ENCODE data around the gene ANXA2R.
"Not testable (repeated sequence)": the region's sequence is repeated elsewhere in the genome, so short reads cannot be mapped to it uniquely, and the experiment has no call there.

ANXA2R gene, protein sequence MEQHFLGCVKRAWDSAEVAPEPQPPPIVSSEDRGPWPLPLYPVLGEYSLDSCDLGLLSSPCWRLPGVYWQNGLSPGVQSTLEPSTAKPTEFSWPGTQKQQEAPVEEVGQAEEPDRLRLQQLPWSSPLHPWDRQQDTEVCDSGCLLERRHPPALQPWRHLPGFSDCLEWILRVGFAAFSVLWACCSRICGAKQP

DNA sequence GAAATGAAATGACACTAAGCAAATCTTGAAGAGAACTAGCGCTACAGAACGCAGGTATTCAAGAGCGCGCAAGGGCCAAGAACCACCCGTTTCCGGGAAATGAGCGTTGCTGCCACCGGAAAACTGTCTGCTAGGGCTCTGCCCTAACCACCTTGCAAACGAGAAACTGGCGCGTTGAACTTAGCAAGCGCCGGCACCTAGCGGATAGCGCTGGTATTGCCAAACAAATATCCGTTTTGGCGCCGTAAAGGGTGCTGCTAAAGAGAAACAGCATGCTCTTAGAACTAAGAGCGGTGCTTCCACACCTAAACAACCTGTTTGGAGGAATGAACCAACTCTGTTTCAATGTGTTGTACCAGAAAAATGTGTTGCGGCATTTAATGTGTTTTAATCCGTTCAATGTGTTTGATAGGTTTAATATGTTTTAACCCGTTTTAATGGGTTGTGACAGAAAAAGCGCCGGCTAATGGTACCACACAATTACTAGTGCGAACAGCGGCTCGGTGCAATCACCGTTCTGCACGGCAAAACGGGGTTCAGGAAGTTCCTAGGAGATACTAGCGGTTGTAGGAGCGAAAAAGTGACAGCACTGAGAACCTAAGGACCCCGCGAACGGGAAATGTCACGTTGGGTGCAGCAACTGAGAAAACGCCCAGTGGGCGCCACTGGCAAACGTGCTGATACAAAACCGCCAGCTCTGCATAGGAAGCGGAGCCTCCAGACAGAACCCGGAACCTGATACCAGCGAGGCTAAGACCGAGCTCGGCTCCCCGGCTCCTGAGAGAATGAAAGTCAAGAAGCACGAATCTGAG lies at the start of gene ANXA2R:
Gene ANXA2R, minus strand, starts transcription at position 33 of the 812 bp plus-strand sequence. CDS start 273 bp downstream, outside the sequence.
- peak; percentile 88 to 89 for DNase-seq

DNA sequence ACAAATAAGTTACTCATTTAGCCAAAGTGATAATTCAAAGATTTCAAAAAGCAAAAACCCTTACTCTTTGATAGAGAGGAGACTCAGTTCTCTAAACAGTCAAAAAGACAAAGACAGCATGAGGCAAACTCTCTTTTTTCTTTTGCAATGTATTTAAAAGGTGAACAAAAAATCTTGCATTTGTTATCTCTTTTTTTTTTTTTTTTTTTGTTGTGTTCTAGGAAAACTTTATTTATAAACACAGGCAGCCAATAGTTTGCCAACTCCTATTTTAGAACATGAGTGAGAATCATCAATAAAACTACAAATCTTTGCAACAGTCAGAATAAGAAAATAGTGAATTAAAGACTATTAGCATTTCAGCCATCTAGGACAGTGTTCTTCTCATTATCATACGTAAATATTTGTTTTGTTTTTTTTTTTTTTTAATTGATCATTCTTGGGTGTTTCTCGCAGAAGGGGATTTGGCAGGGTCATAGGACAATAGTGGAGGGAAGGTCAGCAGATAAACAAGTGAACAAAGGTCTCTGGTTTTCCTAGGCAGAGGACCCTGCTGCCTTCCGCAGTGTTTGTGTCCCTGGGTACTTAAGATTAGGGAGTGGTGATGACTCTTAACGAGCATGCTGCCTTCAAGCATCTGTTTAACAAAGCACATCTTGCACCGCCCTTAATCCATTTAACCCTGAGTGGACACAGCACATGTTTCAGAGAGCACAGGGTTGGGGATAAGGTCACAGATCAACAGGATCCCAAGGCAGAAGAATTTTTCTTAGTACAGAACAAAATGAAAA lies 46.2 kb upstream of the ANXA2R start:
- DNase-seq, result not testable (repeated sequence)

DNA sequence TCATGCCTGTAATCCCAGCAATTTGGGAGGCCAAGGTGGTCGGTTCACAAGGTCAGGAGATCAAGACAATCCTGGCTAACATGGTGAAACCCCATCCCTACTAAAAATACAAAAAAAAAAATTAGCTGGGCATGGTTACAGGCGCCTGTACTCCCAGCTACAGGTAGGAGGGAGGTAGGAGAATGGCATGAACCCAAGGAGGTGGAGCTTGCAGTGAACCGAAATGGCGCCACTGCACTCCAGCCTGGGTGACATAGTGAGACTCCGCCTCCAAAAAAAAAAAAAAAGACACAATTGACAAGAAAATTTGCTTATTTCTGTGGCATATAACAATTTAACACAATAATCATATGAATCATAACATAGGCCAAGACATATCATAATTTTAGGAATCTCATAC lies 45.3 kb upstream of the ANXA2R start:
- no peak for DNase-seq

DNA sequence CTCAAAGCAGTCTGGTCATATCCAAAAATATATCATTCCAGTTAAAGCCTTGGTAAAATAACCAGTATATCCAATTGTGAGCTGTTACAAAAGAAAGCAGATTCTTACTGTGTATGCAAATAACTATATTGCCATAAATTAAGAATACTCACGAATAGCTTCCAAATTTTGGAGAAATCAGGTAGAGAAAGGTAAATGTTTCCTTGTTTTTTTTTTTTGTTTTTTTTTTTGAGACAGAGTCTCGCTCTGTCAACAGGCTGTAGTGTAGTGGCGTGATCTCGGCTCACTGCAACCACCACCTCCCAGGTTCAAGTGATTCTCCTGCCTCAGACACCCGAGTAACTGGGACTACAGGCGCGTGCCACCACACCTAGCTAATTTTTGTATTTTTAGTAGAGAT lies 44.3 kb upstream of the ANXA2R start:
- not testable (repeated sequence) for DNase-seq

DNA sequence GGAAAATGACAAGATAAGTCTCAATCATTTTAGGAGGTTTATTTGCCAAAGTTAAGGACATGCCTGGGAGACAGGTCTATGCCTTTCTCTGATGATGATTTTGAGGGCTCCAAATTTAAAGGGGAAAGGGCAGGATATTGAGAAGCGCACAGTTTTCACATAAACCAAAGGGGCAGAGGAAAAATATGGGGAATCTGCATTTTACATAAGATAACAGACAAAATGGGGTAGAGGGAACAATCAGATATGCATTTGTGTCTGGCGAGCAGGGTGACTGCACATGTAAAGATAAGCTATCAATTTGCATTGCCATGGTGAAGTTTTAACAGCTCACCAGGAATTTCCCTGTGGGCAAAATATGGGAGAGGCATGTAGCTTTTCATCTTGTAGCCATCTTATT lies 41.2 kb upstream of the ANXA2R start:
- DNase-seq, result not testable (repeated sequence)

DNA sequence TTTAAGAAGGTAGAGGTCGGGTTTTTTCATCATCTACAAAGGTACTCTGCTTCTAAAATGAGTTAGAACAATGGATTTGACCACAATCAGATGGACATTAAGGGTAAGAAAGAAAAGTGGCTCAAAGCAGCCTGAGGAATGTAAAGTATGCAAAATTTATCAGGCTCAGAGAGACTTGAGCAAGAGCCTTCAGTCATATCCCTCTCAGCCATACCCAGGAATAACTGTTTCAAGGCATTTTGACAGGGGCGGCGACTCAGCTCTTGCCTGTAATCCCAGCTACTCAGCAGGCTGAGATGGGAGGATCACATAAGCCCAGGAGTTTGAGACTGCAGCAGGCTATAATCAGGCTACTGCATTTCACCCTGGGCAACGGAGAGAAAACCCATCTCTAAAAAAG lies 38.8 kb upstream of the ANXA2R start:
- no peak for DNase-seq

DNA sequence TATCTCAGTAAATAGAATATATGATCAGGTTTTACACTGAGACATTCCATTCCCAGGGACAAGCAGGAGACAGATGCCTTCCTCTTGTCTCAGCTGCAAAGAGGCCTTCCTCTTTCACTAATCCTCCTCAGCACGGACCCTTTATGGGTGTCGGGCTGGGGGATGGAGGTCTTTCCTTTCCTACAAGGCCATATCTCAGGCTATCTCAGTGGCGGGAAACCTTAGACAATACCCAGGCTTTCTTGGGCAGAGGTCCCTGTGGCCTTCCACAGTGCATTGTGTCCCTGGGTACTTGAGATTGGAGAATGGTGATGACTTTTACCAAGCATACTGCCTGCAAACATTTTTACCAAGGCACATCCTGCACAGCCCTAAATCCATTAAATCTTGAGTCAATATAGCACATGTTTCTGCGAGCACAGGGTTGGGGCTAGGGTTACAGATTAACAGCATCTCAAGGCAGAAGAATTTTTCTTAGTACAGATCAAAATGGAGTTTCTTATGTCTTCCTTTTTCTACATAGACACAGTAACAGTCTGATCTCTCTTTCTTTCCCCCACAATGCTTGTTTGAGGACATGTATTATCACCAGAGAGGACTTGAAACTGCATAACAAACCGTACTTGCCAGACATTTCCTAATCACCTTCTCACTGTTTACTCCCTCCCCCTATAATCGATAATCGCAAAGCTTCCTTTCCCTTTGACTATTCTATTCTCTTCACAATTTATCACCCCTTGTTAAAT lies 37.5 kb upstream of the ANXA2R start:
- not testable (repeated sequence) for DNase-seq

DNA sequence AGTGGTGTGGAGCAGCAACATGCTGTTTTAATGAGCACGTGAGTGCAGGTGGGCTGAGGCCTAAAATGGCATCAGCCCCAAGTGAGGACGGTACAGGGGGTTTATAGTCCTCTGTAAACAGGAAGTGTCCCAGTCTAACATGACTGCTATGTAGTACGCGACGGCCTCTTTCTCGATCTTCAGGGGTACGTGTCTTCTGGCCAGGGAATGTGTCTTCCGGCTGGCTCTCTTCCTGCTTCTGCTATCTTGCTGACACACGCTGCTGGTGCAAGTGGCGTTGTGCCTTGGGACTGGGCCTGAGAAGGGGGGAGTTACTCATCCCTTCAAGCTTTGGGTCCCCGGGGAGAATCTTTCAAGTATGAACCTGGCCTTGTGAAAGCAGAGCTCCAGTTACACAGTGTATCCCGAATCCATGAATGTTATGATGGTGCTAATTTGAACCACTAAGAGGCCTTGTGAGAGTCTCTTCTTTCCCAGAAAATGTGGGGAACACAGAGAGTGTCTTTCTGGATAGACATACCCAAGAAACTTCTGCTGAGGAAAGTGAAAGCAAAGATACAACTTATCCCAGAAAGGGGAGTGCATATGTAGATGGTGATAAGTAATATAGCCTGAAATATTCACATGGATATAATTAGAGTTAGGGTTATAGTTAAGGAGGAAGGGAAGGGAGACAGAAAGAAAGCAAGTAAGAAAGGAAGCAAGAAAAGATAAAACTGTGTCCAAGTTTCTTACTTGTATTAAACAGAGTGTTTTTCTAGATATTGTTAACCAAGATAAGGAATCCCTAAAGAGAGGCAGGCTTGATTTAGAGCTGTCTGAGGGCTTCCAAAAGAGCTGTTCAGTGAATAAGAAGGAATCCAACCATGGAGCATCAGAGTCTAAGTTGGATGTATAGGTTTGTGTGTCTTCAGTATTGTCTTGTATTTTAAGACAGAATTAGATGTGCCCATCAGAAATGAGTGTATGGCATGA lies 35.5 kb upstream of the ANXA2R start:
- no peak for DNase-seq

DNA sequence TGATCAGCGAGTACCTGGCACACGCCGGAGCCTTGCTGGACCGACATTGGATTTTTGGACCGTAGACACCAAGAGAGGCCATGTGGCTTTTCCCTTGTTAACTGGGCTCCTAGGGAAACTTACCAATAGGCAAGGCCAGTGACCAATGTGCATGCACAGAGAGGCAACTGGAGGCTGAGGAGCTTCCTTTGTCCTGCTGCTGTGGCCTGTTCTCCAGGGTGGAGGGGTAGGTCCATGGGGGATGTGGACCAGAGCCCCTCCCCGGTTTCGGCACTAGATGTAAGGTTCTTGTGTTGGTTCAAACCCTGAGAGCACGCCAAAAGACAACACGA lies 34.8 kb upstream of the ANXA2R start:
- no peak for DNase-seq

DNA sequence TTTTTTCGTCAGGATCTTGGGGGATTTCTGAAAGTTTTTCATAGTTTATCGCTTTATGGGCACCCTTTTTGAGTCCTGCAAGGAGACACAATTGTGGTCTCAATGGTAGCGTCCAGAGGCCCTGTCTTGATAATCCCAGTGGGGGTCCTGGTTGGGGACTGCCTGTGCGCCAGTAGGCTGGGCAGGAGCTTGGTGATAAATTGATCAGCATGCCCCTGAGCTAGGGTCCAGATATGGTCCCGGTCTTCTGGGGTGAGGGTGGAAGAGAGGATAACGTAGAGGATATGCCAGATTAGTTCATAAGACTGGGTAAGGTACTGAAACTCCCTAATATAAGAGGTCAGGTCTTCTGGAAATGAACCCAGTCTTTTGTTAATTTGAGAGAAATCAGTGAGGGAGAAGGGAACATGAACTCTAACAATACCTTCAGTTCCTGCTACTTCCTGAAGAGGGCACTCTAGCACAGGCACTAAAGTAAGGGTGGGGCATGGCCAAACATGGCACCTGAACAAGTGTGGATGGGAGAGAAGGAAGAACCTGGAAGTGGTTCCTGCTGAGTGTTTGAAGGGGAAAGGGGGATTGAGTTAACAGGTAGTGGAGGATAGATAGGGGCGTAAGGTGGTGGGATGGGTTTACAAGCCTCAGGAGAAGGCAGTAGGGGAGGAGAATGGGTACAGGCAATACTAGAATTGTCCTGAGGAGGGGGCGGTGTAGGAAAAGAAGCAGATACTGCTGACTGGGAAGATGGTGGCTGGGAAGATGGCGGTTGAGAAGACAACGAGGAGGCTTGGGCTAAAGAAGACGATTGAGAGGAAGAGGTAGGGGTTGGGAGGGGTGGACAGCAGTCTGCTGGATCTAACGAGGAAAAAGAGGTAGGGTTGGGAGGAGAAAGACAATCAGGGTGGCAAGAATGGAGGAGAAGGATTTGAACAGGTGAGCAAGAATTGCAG lies 33.8 kb upstream of the ANXA2R start:
- DNase-seq, result peak; percentile 41 to 61

DNA sequence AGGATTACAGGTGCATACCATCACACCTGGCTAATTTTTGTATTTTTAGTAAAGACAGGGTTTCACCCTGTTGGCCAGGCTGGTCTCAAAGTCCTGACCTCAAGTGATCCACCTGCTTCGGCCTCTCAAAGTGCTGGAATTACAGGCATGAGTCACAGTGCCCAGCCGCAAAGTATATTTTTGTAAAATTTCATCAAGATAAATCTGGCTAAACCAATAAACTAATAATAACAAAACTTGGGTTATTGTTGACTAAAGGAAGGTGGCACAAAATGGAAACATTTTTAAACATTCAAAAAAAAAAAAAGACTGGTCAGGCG lies 29.2 kb upstream of the ANXA2R start:
- DNase-seq, result not testable (repeated sequence)

DNA sequence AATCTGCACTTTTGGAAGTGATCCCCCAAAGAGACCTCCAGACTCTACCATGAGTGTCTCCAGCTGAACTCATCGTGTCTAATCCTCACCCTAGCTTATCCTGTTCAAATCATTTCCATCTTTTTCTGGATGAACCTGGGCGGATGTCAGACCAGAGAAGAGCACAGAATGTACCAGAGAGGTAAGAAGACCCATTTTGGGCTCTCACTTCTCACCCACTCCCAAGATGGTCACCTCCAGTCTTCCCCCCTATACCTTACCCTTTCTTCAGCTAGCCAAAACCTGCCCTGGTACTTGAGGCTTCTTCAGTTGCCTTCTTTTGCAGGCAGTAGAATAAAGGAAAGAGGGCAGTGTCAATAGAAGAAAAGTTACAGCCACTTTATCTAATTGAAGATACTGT lies 27.9 kb upstream of the ANXA2R start:
- no peak for DNase-seq

DNA sequence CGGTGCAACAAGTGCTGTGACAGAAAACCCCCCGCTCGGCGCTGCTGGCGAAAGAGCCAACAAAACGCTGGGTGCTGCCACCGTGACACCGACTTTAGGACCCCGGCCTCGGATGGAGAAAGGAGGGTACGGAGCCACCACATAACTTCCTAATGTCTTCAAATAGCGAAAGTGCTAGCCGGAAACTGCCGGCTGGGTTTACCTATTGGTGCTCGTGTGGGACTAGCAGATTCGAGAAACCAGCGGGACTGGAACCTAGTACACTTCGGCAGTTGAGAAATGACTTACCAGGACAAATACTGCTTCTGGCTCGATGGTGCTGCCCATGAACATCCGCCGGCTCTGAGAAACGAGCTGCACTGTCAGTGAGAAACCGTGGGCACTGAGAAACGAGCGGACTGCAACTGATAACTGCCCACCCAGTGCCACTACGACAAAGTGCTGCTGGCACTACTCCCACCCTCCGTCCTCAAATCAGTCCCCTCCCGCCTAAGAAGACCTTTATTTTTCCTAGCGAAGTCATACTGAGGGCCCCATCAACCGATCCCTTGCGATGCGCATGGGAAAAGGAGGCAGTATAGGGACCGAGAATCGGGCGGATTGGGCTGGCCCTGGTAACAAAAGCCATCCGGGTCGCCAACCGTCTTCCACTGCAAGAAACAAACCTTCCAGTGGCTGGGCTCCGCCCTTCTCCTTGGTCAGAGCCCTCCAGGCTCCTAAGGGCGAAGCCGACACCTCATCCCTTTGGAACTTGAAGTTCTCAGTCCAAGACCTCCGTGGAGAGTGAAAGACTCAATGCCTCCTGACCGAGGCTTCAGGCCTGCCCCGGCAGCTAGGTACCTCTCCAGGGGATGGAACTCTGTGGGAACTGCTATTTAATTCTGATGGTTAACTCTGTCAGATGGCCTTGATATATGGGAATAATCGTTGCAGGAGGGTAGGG lies 27.0 kb upstream of the ANXA2R start:
- peak; percentile 84 to 90 for DNase-seq

DNA sequence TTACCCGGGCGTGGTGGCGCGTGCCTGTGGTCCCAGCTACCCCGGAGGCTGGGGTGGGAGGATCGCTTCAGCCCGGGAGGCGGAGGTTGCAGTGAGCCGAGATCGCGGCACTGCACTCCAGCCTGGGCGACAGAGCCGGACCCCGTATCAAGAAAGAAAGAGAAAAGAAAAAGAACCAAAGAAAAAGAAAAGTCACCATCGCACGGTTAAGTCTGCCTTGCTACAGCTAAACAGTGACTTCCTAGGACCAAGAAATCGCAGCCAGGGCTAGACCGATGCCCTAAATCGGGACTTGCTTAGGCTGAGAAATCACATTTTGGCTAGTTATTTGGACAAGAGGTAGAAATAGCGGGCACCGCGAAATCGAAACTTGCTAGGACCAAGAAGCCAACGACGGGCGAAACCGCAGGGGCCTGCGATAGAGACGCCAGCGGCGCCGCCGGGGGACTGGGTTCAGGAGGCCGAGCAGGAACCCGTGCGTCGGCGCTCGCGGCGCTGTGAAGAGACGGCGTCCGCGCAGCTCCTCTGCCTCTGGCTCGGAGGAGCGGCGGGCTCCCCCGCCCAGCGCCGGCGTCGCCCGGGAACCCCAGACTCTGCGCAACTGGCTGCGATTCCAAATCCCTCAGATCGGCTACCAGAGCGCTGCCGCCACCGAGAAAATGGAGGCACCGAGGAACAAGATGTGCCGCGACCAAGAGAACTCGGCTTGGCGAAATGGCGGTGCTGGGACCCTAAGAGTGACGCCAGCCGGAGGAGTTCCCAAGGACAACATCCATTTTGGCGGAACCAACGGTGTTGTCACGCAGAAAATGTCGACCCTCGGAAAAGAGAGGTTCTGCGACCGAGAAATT lies 26.1 kb upstream of the ANXA2R start:
- DNase-seq, result peak; percentile 54

DNA sequence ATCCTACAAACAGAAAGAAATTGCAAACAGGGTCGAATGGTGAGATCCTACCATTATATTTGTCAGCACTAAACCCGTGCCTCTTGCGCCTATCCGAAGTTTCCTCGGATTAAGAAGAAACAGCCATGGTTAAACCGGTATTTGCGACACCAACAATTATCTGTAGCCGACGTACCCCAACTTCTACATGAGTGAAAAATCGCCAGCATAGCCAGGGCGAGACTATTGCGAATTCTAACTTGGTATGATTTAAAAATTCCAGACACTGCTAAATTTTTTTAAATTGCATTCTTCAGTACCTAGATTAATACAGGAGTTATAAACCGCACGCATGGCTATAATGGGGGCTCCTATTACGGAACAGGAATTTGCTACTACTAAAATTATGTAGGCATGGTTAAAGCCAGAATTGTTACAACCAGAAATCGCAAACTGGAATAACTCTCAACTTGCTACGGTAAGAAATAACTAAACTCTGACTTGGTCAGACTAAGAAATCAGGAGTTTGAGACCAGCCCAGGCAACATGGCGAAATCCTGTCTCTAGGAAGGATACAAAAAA lies 25.3 kb upstream of the ANXA2R start:
- no peak for DNase-seq

DNA sequence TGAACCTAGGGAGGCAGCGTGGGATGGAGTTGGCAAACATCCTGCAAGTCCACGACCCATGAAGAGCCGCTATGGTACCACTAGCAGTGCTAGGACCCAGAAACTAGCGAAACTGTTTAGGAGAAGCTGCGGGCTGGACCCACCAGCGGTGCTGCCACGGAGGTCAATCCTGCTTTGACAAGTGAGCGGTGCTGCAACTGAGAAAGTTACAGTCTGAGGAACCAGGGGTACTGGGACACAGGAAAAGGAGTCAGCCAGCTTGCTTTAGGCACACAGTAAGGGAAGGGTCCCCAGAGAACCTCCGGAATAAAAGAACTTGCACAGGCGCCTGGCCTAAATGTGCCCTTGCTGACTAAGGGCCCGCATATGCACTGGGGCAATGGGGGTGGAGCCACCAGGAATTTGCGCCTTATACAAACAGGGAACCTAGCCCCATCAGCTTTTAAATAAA lies 23.6 kb upstream of the ANXA2R start:
- no peak for DNase-seq

DNA sequence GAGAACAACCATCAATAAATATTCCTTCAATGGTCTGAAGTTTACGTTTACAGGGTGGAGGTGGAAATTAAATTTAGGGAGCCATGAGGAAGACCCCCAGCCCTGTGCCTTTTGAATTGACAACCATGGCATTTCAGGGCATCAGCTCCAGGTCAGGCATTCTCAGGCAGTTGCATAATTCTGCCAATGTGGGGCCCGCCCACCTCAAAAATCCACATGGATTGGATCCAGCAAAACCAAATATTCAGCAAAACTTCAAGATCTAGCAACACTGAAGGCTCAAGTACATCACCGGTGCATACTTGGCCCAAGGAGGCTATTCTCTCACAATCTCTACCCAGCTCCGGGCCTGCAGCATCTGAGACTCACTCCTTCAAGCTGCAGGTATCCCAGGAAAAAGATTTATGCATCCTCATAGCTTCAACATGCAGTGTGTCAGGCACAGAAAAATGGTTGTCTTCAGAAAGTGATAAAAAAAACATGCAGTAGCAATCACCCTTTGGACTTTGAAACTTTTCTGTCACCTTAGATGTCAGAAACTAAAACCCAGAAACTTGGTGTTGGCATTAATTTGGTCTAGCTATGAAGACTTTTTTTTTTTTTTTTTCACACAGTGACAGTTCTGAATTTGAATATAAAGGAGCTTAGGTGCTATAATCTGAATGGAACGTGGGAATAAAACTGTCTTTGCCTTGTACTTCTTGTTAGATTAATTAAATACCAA lies 21.4 kb upstream of the ANXA2R start:
- no peak for DNase-seq

Data from stimulated activated CD4-positive, alpha-beta T cell treated with anti-CD3 and anti-CD28 coated beads, Interleukin-2, amount 100 ng/mL, for 48 hours (primary cell).